GM18507 (cell line): Measurements from ENCODE around the gene TMEM123.

Experiments
- DNase-seq: peaks from one replicate; pipeline ENCODE4 v3.0.0; 2011; ENCODE audit warnings: low read depth; ENCODE audit not compliant: insufficient read length; ENCODE audit errors: extremely low spot score
- FAIRE-seq: peaks from 2 replicates; lab custom pipeline; 2011; peaks lifted over from hg19 to GRCh38; lab: Jason Lieb, UNC

The TMEM123 gene

GRCh38 chr11:102452461-102453301 lies at the start of gene TMEM123:
TSS of gene TMEM123 (minus strand) at chr11:102452765. CDS start at chr11:102452623, 142 bp downstream.
- DNase-seq, result peak; percentile 58
- FAIRE-seq, result peak; percentile 72

- no peak for FAIRE-seq
Measured at GRCh38 chr11:102500829-102501228, 48.3 kb upstream of the TMEM123 start.

GRCh38 chr11:102499931-102500330 lies 47.4 kb upstream of the TMEM123 start:
- FAIRE-seq (no peak), DNase-seq (no peak)

More at GRCh38 chr11:102500829-102501228, 48.3 kb upstream of the TMEM123 start:
- DNase-seq, result no peak

GRCh38 chr11:102499151-102499550 lies 46.6 kb upstream of the TMEM123 start:
- DNase-seq (no peak), FAIRE-seq (no peak)

GRCh38 chr11:102497061-102497460 lies 44.5 kb upstream of the TMEM123 start:
- DNase-seq, result no peak
- no peak for FAIRE-seq

GRCh38 chr11:102495161-102496042 lies 42.8 kb upstream of the TMEM123 start:
- FAIRE-seq (peak; percentile 87), DNase-seq (peak; percentile 32)

- no peak for FAIRE-seq
- no peak for DNase-seq
Measured at GRCh38 chr11:102494216-102494615, 41.7 kb upstream of the TMEM123 start.

GRCh38 chr11:102493524-102493923 lies 41.0 kb upstream of the TMEM123 start:
- no peak for DNase-seq
- FAIRE-seq, result no peak

- DNase-seq (no peak), FAIRE-seq (no peak)
Measured at GRCh38 chr11:102491969-102492368, 39.4 kb upstream of the TMEM123 start.

GRCh38 chr11:102489186-102490145 lies 36.9 kb upstream of the TMEM123 start:
- FAIRE-seq, result peak; percentile 5
- DNase-seq, result no peak

- FAIRE-seq (peak; percentile 33), DNase-seq (no peak)
Measured at GRCh38 chr11:102488208-102488607, 35.6 kb upstream of the TMEM123 start.

- no peak for FAIRE-seq
Measured at GRCh38 chr11:102487214-102487613, 34.6 kb upstream of the TMEM123 start.

GRCh38 chr11:102486584-102486983 lies 34.0 kb upstream of the TMEM123 start:
- FAIRE-seq (no peak), DNase-seq (no peak)

More at GRCh38 chr11:102487214-102487613, 34.6 kb upstream of the TMEM123 start:
- no peak for DNase-seq

GRCh38 chr11:102485095-102485722 lies 32.6 kb upstream of the TMEM123 start:
- FAIRE-seq (no peak), DNase-seq (no peak)

GRCh38 chr11:102482433-102482832 lies 29.9 kb upstream of the TMEM123 start:
- DNase-seq (no peak), FAIRE-seq (no peak)

GRCh38 chr11:102479733-102480132 lies 27.2 kb upstream of the TMEM123 start:
- FAIRE-seq (no peak), DNase-seq (no peak)

GRCh38 chr11:102478673-102479299 lies 26.2 kb upstream of the TMEM123 start:
- no peak for DNase-seq

GRCh38 chr11:102476812-102477211 lies 24.2 kb upstream of the TMEM123 start:
- FAIRE-seq, result peak; percentile 80
- no peak for DNase-seq

More at GRCh38 chr11:102478673-102479299, 26.2 kb upstream of the TMEM123 start:
- FAIRE-seq, result no peak
